ENCODE results near the gene PSMA6. TPM values are rescaled to one million over a fixed set of nuclear protein-coding genes. Genes with fewer than 3 reads are reported as not detected.
"Not testable (repeated sequence)": the region's sequence is repeated elsewhere in the genome, so short reads cannot be mapped to it uniquely, and the experiment has no call there.

Gene PSMA6
- total RNA-seq, 4 donors from 2014 or later, result 73.6 to 136 (median 116) TPM

GRCh38 chr14:35342489-35343010, 50.4 kb downstream of the PSMA6 start:
- Histone ChIP-seq H3K4me1 (peaks cover 0 to 68% (median 15%) of the 10 kb centered on the region in 4 donors), H3K36me3 (no peaks in the 10 kb centered on the region), H3K27ac (peak overlapping the region; percentile 72 to 95 (median 88)), H3K9me3 (no peaks in the 10 kb centered on the region), H3K27me3 (no peaks in the 10 kb centered on the region), H3K4me3 (no peak overlapping the region)
- TF ChIP-seq, protein P1, sequence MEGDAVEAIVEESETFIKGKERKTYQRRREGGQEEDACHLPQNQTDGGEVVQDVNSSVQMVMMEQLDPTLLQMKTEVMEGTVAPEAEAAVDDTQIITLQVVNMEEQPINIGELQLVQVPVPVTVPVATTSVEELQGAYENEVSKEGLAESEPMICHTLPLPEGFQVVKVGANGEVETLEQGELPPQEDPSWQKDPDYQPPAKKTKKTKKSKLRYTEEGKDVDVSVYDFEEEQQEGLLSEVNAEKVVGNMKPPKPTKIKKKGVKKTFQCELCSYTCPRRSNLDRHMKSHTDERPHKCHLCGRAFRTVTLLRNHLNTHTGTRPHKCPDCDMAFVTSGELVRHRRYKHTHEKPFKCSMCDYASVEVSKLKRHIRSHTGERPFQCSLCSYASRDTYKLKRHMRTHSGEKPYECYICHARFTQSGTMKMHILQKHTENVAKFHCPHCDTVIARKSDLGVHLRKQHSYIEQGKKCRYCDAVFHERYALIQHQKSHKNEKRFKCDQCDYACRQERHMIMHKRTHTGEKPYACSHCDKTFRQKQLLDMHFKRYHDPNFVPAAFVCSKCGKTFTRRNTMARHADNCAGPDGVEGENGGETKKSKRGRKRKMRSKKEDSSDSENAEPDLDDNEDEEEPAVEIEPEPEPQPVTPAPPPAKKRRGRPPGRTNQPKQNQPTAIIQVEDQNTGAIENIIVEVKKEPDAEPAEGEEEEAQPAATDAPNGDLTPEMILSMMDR (IDR thresholded peaks at IDR 0.05), result no peak
- no peak for TF ChIP-seq POLR2A (IDR thresholded peaks at IDR 0.05)
- DNase-seq, result peak in 1 of 3 donors; percentile 52

DNA sequence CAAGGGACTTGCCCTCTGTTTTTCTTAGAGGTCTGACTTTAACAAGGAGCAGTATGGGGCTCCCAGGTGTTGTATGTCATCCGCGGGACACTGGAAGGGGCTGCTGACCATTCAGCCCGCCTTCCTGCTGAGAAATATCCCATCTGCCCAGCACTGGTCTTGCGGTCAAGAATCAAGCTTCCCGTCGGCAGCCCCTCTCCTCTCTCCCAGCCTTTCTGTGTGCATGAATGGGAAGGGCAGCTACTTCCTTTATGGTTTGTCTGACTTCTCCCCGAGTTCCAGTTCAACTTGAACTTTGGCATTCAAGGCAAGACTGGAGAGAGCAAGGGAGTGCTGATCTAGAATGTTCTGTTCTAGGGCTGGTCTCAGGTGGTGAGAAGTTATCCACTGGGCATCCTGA, 51.5 kb downstream of the PSMA6 start:
- TF ChIP-seq, protein P1 (IDR thresholded peaks at IDR 0.05), result no peak
- TF ChIP-seq POLR2A (IDR thresholded peaks at IDR 0.05), result peak in 1 of 2 donors; percentile 71
- Histone ChIP-seq H3K27me3 (no peaks in the 10 kb centered on the region), H3K9me3 (no peaks in the 10 kb centered on the region), H3K4me1 (peaks cover 0 to 61% (median 12%) of the 10 kb centered on the region in 4 donors), H3K36me3 (no peaks in the 10 kb centered on the region), H3K27ac (peak overlapping the region in 3 of 4 donors; percentile 64 to 92 (median 82)), H3K4me3 (no peak overlapping the region)
- peak in 1 of 3 donors; percentile 49 for DNase-seq

DNA sequence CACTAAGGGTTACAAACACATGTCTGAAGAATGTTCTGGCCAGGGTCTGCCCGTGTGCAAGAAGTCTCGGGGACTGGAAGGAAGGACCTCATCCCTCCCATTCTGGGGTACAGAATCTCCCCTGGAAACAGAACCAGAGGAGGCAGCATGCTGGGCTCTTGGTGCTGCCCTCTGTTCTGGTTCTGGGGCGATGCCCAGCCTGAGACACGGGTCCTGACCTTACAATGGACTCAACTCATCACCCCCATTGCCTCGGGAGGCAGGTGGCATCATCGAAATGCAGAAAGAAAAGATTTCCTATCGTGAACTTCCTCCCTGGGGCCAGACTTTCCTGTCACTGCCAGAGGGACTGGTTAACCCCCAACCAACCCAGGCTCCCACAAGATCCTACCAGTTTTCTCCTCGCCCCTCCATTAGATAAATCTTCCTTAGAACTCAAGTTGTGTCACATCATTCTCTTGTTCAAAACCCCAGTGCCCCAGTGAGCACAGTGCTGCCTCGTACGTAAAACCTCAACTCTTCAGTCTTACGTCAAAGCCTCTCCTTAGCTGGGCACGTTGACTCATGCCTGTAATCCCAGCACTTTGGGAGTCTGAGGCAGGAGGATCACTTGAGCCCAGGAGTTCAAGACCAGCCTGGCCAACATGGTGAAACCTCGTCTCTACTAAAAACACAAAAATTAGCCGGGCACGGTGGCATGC, 52.1 kb downstream of the PSMA6 start:
- no peak overlapping the region for H3K4me3 ChIP-seq
- DNase-seq, result peak in 1 of 3 donors; percentile 33
- peaks cover 0 to 56% (median 12%) of the 10 kb centered on the region in 4 donors for H3K4me1 ChIP-seq
- no peaks in the 10 kb centered on the region for H3K36me3 ChIP-seq
- H3K27ac ChIP-seq, result peak overlapping the region in 3 of 4 donors; percentile 64 to 92 (median 82)
- no peaks in the 10 kb centered on the region for H3K27me3 ChIP-seq
- no peak for TF ChIP-seq POLR2A (IDR thresholded peaks at IDR 0.05)
- TF ChIP-seq, protein P1 (IDR thresholded peaks at IDR 0.05), result no peak
- no peaks in the 10 kb centered on the region for H3K9me3 ChIP-seq

- no peak for DNase-seq
- TF ChIP-seq, protein P1 (IDR thresholded peaks at IDR 0.05), result no peak
- no peak for TF ChIP-seq POLR2A (IDR thresholded peaks at IDR 0.05)
These were observed 54.6 kb downstream of the PSMA6 start for GRCh38 chr14:35346738-35347322.

DNA sequence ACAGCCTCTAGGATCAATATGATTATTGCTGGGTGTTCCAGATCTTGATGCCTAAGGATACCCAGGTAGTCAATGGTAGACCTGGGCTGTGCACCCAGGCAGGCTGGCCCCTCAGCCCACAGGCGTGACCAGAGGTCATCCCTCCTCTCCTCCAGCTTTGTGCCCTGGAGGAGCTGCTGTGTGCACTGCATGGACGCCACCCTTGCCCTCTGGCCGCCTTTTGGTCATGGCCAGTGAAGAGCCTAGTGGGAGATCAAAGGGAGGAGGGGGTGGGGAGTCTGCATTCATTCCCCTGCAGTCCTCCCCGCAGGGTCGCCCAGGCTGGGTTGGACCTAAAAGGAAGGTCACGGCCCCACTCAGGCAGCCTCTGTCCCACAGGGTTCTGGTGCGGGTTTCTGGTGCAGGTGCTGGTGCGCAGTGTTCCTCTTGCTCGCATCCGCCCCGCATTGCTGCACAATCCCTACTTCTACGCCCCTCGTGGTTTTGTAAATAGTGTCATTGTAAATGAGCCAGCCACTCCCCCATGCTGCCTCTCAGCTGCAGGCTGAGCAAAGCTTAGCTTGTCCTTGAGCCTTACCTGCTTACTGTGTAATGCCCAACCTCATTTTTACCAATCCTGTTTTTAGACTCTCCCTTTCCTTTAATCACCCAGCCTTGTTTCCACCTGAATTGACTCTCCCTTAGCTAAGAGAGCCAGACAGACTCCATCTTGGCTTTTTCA, 55.3 kb downstream of the PSMA6 start:
- DNase-seq, result peak in 1 of 3 donors; percentile 54
- Histone ChIP-seq H3K27ac (peak overlapping the region in 1 of 4 donors; percentile 26), H3K4me1 (peaks cover 0 to 27% (median 0%) of the 10 kb centered on the region in 4 donors), H3K4me3 (no peak overlapping the region), H3K27me3 (no peaks in the 10 kb centered on the region), H3K36me3 (no peaks in the 10 kb centered on the region), H3K9me3 (no peaks in the 10 kb centered on the region)
- no peak for TF ChIP-seq POLR2A (IDR thresholded peaks at IDR 0.05)
- TF ChIP-seq, protein P1 (IDR thresholded peaks at IDR 0.05), result no peak

More at GRCh38 chr14:35346738-35347322, 54.6 kb downstream of the PSMA6 start:
- no peaks in the 10 kb centered on the region for H3K9me3 ChIP-seq
- H3K27me3 ChIP-seq, result no peaks in the 10 kb centered on the region
- H3K36me3 ChIP-seq, result no peaks in the 10 kb centered on the region
- no peak overlapping the region for H3K4me3 ChIP-seq
- H3K27ac ChIP-seq, result peak overlapping the region in 1 of 4 donors; percentile 26
- peaks cover 0 to 33% (median 3%) of the 10 kb centered on the region in 4 donors for H3K4me1 ChIP-seq

DNA sequence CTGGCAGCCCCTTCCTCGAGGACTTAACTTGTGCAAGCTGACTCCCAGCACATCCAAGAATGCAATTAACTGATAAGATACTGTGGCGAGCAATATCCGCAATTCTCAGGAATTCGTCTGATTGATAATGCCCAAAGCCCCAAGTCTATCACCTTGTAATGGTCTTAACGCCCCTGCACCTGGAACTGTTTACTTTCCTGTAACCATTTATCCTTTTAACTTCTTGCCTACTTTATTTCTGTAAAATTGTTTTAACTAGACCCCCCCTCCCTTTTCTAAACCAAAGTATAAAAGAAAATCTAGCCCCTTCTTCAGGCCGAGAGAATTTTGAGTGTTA, 55.8 kb downstream of the PSMA6 start:
- not testable (repeated sequence) for H3K27me3 ChIP-seq, DNase-seq, H3K4me3 ChIP-seq, H3K9me3 ChIP-seq, H3K36me3 ChIP-seq
- Histone ChIP-seq H3K4me1 (peaks cover 0 to 21% (median 0%) of the 10 kb centered on the region in 4 donors), H3K27ac (peak overlapping the region in 1 of 4 donors; percentile 26)

Measured in Peyer's patch (tissue), 4 donors.